ENCODE measurements around the gene CYB5RL.
"Not testable (repeated sequence)": the region's sequence is repeated elsewhere in the genome, so short reads cannot be mapped to it uniquely, and the experiment has no call there.

Gene CYB5RL

GRCh38 chr1:54199765-54200518, at the start of gene CYB5RL, which contains the start of gene MRPL37:
Gene CYB5RL (minus strand): TSS chr1:54200030. CDS start chr1:54195616, 4,414 bp downstream.
Gene MRPL37 (plus strand): TSS chr1:54200167. CDS start chr1:54200244, 77 bp downstream.
- FAIRE-seq: peak; percentile 95

DNA sequence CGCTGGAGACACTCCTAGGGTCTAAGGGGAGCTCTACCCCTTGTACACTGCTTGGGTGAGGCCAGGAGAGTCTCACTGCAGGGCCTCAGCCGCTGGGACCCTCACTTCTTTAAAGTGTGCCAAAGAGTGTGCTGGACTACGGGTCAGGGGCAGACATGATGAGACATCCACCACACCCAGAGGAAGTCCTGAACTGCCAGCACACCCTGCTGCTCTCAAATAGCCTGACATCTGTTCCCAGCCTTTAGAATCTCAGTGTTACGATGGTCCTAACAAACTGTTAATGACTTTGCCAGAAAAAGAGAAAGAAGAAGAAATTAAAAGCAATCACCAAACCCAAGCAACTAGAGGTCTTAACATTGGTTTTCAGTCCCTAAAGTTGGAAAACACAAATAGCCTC, 49.1 kb upstream of the CYB5RL start:
- no peak for FAIRE-seq

DNA sequence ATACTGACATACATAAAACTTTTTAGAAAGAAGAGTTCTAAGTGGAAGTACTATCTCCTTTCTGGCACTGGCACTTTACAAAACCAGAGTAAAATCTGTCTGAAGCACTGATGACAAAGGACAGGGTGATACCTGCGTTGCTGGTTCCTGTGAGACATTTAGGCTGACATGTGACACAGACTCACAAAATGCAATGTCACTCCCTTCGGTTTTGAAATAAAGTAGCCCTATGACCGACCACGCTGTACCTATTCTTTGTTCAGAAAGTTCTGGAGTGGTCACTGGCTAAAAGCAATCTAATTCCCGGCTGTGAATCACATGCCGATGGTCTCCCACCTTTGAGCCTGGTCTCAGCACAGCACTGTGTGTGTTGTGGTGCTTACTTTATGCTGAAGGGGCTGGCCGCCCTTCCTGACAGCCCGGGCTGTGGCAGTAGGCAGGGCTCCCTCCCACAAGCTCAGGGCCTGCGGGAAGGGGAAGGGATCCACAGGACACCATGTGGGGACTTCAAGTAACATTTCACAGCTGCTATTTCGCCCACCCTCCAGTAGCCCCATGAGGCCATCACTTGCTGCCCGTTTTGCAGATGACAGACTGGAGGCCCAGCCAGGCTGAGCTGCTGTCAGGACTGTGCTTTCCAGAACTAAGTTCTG, 48.2 kb upstream of the CYB5RL start:
- FAIRE-seq: no peak

DNA sequence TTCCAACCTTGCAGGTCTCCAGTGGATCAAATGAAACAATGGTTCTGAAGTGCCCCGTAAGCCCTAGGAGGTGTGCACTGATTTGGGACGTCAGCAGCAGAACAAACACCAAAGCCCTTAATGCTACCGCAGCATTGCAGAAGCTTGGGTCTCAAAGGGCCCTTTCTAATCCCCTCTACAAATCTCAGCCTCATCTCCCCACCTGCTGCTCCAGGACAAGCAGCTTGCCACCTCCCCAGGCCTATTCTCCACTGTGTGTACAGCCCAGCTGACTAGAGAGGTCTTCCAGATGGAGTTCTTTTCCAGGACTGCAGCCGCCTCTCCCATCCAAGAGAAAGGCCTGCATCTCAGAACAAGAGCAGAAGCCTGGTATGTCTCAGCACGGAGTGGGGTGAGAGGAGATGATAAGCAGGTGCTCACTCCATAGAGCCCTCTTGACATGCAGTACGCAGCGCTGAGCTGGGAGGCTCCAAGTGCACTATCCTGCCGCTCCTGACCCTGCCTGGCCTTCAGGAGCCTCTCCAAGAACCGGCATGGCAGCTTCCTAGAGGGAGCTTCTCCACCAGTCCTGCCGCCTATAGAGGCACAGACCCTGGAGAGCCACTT, 46.4 kb upstream of the CYB5RL start:
- no peak for FAIRE-seq

DNA sequence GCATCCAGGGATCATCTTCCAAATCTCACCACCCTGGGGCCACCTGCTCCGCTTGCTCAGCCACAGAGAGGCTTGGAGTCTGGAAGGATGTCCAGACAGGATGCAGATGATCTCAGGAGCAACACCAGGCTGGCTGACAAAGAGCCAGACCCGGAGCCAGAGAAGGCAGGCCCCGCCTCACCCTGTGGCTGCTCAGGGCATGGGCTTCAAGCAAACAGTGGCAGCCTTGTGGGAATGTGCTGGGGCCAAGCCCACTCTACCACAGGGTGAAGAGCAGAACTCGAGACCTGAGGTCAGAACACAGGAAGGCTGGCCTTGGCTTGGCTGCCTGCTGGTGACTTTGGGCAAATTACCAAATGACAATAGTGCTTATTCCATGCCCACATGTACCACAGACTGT, 45.7 kb upstream of the CYB5RL start:
- no peak for FAIRE-seq

DNA sequence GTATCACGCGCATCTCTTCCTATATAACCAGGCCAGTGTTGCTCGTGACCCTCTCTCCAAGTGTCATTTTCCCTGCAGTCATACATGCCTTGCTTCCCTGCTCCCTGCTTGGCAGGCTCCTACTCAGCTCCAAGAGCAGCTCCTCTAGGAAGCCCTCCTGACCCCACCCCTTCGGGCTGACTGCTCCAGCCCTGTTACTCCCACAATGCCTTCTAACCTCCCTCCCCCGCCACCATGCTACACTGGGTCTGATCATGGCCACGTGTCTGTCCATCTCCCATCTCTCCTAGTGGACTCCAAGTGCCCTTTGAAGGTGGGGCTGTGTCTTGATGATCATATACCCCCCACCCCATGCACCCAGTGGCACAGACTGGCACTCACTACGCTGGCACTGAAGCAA, 44.8 kb upstream of the CYB5RL start:
- no peak for FAIRE-seq

GRCh38 chr1:54243022-54243421, 43.2 kb upstream of the CYB5RL start:
- FAIRE-seq: no peak

DNA sequence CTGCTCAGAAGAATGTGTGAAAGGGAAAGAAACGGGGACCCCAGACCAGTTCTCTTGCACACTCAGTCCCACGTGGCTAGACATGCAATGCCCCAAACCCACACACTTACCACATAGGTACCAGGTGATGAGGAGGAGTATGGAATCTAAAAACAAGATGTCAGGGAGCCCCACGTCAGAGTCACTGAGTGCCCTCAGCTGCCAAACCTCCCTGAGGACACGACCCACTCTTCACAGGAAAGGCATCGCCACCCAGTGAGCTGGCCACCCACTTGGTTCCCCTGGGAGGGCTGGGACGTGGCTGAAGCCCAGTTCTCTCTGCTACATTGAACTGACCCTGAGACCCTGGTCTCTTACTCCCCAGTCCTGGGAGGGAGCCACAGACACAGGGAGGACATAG, 41.5 kb upstream of the CYB5RL start:
- FAIRE-seq: no peak

DNA sequence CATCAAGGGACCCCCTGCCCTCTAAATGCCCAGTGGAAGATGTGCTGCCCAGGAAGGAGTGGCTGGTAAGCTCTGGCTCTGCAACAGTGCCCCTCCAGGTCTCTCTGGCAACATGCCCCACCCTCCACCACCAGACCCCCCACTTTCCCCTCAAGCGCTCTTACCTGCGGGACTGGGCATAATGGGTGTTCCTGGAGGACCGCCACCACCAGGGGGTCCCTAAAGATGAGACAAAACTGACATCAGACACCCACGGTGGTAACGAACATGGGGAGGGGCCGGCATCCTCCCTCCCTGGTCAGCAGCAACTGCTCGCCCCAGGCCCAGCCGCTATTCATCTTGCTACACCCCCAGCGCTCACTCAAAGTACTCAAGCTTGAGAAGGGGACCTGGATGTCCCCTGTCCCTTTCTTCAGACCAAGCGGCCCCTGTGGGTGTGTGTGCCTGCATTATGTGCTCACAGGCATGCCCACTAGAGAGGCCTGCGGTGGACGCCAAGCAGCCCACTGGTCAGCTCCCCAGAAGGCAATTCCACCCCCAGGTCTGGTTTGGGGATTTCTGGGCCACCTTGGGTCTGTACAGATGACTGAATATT, 41.0 kb upstream of the CYB5RL start:
- no peak for FAIRE-seq

- FAIRE-seq: no peak
Measured at GRCh38 chr1:54239631-54240031, 39.8 kb upstream of the CYB5RL start.

- FAIRE-seq: no peak
Measured at GRCh38 chr1:54239035-54239383, 39.2 kb upstream of the CYB5RL start.

- no peak for FAIRE-seq
Measured at GRCh38 chr1:54238353-54239034, 38.7 kb upstream of the CYB5RL start.

GRCh38 chr1:54237586-54237985, 37.8 kb upstream of the CYB5RL start:
- no peak for FAIRE-seq

DNA sequence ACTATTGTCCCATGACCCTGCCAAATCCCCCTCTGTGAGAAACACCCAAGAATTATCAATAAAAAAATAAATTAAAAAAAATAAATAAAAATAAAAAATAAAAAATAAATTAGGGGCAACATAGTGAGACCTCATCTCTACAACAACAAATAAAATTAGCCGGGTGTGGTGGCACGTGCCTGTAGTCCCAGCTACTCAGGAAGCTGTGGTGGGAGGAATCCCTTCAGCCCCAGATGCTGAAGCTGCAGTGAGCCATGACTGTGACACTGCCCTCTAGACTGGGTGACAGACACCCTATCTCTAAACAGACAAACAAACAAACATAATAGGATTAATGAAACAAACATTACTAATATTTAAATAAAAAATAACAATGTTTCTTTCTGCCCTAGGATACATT, 34.5 kb upstream of the CYB5RL start:
- no peak for FAIRE-seq

DNA sequence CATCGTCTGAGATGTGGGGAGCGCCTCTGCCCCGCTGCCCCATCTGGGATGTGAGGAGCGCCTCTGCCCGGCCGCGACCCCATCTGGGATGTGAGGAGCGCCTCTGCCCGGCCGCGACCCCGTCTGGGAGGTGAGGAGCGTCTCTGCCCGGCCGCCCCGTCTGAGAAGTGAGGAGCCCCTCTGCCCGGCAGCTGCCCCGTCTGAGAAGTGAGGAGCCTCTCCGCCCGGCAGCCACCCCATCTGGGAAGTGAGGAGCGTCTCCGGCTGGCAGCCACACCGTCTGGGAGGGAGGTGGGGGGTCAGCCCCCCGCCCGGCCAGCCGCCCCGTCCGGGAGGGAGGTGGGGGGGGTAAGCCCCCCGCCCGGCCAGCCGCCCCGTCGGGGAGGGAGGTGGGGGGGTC, 33.4 kb upstream of the CYB5RL start:
- FAIRE-seq: not testable (repeated sequence)

DNA sequence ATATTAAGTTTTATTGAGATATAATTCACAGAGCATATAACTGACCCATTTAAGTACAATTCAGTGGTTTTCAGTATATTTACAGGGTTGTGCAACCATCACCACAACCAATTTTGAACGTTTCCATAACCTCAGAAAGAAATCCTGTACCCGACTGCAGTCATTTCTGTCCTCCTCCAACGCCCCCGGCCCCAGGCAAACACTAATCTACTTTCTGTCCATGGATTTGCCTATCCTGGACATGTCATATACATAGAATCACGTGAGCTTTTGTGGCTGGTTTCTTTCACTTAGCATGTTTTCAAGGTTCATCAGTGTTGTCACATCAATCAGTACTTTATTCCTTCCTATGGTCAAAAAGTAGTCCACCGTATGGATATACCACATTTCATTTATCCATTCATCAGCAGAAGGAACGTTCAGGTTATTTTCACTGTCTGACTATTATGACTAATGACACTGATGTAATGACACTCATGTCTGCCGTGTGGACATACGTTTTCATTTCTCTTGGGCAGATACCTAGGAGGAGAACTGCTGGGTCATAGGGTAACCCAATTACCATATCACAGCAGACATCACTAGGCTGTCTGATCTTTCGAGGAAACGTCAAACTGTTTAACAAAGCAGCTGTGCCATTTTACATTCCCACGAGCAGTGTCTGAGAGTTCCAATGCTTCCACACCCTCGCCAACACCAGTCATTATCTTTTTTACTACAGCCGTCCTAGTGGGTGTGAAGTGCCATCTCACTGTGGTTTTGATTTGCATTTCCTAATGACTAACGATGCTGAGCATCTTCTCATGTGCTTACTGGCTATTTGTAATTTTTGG, 30.9 kb upstream of the CYB5RL start:
- FAIRE-seq: no peak

DNA sequence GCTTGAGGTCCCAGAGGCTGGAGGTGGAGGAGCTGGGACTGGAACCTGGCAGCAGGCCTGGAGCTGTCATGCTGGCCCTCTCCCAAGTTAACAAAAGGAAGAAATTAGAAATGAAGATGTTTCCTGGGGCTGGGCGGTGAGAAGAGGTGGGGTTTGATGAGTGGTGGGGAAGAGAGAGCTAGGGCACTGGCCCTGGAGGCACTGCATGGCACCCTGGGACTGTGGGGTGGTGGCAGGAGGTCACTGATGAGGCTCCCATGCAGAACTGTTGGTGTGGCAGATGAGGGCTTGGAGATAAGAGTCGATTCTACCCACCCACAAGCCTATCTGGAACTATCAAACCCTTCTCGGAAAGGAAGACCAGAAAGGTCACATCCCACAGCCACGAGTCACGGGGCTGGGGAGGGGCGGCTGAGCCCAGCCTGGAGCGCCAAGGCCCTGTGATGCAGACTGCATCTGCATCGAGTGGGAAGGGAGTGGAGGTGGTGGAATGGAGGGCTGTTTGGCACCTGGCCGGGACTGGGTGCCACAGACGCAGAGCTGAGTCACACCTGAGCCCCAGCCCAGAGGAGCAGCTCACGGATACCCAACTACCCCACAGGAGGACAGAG, 29.6 kb upstream of the CYB5RL start:
- no peak for FAIRE-seq

GRCh38 chr1:54228638-54229079, 28.8 kb upstream of the CYB5RL start:
- no peak for FAIRE-seq

DNA sequence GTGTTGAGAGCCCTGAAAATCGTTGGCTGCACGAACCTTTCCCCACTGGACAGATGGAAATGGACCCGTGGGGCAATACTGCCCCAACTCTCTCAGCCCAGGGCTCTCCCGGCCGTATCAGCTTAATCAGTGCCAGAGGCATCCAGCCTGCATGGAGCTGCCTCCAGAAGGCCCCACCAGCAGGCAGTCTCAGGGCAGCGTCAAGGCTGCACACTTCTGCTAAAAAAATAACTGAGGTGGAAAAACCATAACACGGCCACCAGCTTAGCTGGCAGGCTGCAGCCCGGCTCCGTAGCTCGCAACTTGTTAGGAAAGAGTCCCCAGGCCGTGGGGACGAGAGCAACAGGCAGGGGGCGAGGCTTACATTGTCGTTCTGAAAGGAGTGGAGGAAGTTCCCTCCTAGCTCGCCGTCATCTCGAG, 28.1 kb upstream of the CYB5RL start:
- FAIRE-seq: no peak

DNA sequence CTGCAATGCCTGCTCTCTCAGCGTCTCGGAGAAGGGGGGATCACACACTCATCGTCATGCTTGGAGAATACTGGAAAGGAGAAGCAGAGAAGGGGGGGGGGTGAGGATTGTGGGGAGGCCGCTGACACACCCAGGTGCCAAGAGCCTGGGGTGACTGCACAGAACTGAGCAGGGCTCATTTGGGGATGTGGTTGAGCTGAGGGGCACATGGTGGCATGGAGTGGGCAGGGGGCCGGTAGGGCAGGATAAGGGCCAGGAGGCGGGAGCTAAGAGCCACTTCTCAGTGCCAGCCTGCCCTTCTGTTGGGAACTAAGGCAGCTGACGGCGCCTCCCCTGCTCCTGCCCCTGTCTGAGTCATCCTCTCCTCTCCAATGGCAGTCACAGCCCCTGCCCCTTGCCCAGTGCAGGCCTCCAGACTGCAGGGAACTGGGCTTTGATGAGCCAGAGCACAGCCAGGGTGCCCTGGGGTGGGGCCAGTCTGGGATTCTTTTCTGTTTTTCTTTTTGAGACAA, 27.3 kb upstream of the CYB5RL start:
- no peak for FAIRE-seq

DNA sequence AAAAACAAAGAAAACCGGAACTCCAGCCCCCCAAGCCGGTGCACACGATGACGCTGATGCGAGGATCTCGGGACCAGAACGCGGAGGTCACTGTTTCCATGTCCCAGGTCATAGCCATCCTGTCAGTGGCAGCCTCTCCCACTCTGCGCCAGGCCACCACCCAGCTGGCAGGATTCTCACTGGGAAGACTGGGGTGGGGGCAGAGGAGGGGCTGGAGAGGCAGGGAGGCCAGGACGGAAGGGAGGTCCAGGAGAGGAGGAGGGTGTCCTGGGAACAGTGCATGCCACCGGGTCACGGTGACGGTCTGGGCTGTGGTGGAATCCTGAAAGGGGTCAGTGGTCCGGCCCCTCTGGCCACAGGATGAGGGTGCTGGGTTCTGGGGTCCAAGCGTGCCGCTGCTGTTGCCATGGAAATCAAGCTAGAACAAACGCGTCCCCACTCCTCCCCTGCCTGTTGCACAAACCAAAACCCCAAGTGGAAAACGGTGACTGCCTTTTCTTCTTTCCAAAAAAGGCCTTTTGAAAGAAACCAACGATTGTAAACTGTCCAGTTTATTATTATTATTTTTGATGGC, 26.2 kb upstream of the CYB5RL start:
- FAIRE-seq: no peak
